GM06990 (cell line): Measurements from ENCODE around the gene IGLON5.

Experiments
- DNase-seq: peaks from one replicate; pipeline ENCODE4 v3.0.0-alpha.2; 2011; ENCODE audit not compliant: insufficient read length; ENCODE audit errors: extremely low read depth
- H3K27me3 ChIP-seq: replicated peaks from 2 replicates; pipeline ENCODE4 v1.6.0; 2011; ENCODE audit warnings: low read length; ENCODE audit not compliant: control insufficient read depth, insufficient read depth
- H3K36me3 ChIP-seq: 2 replicates; pipeline ENCODE4 v1.5.1; 2011; ENCODE audit warnings: low read length; ENCODE audit not compliant: control insufficient read depth, insufficient read depth
- H3K4me3 ChIP-seq: replicated peaks from 2 replicates; pipeline ENCODE4 v1.5.1; 2011; ENCODE audit warnings: low read depth, mild to moderate bottlenecking, control low read depth, low read length
- TF ChIP-seq, protein P1 (sequence below): IDR thresholded peaks from 2 replicates; pipeline ENCODE4 v1.5.1; 2011; ENCODE audit warnings: low read length, control low read depth, mild to moderate bottlenecking, inconsistent platforms; ENCODE audit not compliant: insufficient read depth, poor library complexity, severe bottlenecking

IGLON5 gene

DNA sequence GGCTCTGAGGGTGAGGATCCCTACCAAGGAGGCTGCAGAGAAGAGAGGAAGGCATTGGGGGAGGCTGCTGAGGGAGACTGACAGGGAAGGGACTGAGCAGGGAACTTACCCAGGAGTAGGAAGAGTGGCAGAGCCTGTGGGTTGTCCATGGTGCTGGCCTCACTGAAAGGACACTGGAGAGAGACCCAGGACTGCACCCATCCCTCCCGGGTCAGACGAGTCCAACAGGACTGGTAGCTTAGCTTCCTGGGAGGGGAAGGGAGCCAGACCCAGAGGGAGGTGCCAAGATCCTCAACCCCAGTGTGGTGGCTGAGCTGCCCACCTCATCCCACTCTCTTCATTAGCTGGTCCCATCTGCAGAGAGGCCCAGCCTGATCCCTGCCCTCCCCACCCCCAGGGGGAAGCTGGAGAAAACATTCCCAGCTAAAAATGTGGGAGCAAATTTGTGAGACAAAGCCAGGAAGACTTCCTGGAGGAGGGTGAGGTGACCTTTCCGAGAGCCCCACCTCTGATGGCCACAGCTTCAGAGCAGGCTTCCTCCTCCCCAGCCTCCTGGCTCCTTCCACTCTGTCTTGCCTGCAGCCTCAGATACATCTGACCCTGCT, 30.6 kb downstream of the IGLON5 start, which contains the start of gene VSIG10L:
VSIG10L (minus strand) TSS at position 164 of the 605 bp plus-strand sequence; CDS start at position 149, 15 bp downstream.
- no peaks in the 10 kb centered on the region for H3K27me3 ChIP-seq
- DNase-seq: no peak
- H3K36me3 ChIP-seq: peaks cover 9% of the 10 kb centered on the region
- TF ChIP-seq, protein P1, sequence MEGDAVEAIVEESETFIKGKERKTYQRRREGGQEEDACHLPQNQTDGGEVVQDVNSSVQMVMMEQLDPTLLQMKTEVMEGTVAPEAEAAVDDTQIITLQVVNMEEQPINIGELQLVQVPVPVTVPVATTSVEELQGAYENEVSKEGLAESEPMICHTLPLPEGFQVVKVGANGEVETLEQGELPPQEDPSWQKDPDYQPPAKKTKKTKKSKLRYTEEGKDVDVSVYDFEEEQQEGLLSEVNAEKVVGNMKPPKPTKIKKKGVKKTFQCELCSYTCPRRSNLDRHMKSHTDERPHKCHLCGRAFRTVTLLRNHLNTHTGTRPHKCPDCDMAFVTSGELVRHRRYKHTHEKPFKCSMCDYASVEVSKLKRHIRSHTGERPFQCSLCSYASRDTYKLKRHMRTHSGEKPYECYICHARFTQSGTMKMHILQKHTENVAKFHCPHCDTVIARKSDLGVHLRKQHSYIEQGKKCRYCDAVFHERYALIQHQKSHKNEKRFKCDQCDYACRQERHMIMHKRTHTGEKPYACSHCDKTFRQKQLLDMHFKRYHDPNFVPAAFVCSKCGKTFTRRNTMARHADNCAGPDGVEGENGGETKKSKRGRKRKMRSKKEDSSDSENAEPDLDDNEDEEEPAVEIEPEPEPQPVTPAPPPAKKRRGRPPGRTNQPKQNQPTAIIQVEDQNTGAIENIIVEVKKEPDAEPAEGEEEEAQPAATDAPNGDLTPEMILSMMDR: no peak
- H3K4me3 ChIP-seq: no peak within 1 kb of the TSS

DNA sequence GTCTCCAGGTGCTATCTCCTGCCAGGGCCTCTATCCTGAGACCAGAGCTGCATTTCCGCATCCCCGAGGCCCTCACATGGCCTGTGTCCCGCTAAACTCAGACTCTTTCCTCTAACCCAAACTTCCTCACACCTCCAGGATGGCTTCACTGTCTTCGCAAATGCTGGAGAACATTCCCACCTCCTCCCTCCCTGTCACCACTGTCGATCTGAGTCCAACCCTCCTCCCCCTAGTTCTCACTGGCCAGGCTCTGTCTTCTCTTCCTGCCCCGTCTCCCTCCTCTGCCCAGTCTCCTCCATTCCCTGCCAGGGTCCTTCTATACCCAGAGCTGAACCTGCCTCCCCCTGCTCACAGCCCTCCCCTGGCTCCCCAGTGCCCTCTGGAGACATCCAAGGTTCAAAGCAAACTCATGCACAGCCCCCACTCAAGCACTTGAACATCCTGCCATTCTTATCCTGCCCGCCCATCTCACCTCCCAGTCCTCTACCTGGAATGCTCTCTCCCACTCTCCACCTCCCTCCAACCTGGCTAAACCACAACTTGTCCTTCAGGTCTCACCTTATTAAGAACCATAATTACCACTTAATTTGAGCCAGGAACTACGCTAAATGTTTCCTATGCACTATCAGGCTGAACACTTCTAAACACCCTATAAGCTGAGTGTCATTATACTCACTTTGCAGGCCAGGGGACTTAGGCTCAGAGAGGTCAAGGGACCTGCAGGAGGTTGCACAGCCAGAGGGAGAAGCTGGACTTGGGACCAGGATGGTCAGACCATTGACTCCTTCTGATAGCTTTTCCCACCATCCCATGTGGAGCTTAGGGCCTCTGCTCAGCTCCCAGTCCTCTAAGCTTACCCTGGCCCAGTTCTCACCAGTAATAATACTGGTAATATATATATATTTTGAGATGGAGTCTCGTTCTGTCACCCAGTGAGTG, 31.5 kb downstream of the IGLON5 start:
- Histone ChIP-seq H3K36me3 (peaks cover 9% of the 10 kb centered on the region), H3K4me3 (no peak overlapping the region), H3K27me3 (no peaks in the 10 kb centered on the region)
- no peak for DNase-seq
- TF ChIP-seq, protein P1: no peak

DNA sequence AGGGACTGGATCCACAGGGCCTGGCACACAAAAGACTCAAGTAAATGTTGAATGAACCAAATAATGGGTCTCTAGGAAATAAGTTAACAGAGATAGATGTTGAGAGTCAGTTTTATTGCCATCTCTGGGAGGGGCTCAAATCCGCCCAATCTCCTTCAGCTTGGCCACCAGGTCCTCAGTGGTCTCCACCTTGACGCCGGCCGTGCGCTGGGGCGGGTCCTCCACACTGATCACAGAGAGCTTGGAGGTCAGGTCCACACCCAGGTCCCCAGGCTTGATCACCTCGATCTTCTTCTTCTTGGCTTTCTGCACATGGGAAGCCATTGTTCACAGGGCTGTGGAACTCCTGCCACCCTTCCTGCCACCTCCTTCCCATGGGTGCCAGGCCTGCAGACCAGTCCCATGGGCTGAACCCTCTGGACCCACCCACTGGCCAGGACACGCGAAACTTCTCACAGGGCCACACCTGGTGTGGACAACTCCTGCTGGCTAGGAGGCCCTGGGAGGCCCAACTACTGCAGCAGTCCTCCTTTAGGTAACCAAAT, 33.7 kb downstream of the IGLON5 start:
- DNase-seq: no peak
- H3K36me3 ChIP-seq: peaks cover 12% of the 10 kb centered on the region
- H3K4me3 ChIP-seq: no peak overlapping the region
- H3K27me3 ChIP-seq: no peaks in the 10 kb centered on the region
- TF ChIP-seq, protein P1: no peak

DNA sequence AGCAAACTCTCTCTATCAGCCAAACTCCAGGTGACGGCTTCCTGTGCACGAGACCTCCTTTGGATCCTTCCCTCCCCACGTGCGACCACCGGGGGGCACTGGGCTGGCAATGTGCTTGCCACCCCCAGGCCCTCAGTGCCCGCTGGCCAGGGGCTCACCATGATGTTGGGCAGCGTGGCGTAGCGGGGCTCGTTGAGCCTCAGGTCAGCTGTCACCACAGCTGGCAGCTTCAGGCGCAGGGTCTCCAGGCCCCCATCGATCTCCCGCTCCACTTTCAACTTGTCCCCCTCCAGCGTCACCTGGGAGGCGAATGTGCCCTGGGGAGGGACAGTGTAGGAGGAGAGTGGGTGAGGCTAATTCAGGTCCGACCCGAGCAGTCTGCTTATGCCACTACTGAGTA, 35.3 kb downstream of the IGLON5 start:
- no peak for DNase-seq
- no peaks in the 10 kb centered on the region for H3K27me3 ChIP-seq
- H3K36me3 ChIP-seq: peaks cover 22% of the 10 kb centered on the region
- H3K4me3 ChIP-seq: no peak overlapping the region
- TF ChIP-seq, protein P1: no peak

DNA sequence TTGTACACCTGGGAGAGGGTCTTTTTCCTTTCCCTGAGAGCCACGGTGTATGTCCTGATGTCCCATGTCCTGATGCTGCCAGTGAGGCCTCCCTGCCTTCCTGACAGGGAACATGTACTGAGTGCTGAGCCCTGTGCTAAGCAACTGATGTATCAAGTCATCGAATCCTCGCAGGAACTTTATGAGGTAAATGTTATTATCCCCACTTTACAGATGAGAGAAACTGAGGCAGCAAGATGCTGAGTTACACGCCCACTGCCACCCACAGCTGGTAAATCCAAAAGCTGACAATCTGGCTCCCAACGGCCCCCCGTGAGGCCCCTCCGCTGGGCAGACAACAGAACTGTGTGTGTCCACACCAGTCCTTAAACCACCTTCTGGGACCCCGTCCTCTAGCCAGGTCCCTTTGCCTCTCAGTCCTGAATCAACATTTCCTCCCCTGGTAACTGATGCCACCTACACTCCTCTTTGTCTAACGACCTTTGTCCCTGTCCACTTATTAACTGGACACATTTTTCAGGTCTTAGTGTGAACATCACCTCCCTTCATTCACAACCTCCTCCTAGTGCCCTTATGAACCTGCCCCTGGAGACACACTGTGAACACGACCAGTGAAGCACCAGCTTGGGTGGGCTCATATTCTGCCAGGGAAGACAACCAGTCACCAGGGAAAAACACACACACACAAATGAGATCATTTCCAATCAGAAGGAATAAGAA, 35.9 kb downstream of the IGLON5 start:
- peaks cover 22% of the 10 kb centered on the region for H3K36me3 ChIP-seq
- no peaks in the 10 kb centered on the region for H3K27me3 ChIP-seq

More for the DNA sequence above, 35.9 kb downstream of the IGLON5 start:
- TF ChIP-seq, protein P1: no peak
- DNase-seq: no peak
- no peak overlapping the region for H3K4me3 ChIP-seq
